DMS53 treated with DMSO at 0.1 percent for 48 hours (cell line): Measurements from ENCODE around the gene MAGEA1.
"Not testable (repeated sequence)": the region's sequence is repeated elsewhere in the genome, so short reads cannot be mapped to it uniquely, and the experiment has no call there.

ENCODE experiments used
- DNase-seq: peaks from one replicate; lab custom pipeline; 2025; ENCODE audit not compliant: unreplicated experiment; lab: John Stamatoyannopoulos, UW

Gene MAGEA1, protein sequence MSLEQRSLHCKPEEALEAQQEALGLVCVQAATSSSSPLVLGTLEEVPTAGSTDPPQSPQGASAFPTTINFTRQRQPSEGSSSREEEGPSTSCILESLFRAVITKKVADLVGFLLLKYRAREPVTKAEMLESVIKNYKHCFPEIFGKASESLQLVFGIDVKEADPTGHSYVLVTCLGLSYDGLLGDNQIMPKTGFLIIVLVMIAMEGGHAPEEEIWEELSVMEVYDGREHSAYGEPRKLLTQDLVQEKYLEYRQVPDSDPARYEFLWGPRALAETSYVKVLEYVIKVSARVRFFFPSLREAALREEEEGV

DNA sequence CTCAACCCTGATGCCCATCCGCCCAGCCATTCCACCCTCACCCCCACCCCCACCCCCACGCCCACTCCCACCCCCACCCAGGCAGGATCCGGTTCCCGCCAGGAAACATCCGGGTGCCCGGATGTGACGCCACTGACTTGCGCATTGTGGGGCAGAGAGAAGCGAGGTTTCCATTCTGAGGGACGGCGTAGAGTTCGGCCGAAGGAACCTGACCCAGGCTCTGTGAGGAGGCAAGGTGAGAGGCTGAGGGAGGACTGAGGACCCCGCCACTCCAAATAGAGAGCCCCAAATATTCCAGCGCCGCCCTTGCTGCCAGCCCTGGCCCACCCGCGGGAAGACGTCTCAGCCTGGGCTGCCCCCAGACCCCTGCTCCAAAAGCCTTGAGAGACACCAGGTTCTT, at the start of gene MAGEA1:
MAGEA1 (plus strand) TSS at position 154 of the 400 bp plus-strand sequence. CDS start 3,106 bp downstream, outside the sequence.
- no peak for DNase-seq

DNA sequence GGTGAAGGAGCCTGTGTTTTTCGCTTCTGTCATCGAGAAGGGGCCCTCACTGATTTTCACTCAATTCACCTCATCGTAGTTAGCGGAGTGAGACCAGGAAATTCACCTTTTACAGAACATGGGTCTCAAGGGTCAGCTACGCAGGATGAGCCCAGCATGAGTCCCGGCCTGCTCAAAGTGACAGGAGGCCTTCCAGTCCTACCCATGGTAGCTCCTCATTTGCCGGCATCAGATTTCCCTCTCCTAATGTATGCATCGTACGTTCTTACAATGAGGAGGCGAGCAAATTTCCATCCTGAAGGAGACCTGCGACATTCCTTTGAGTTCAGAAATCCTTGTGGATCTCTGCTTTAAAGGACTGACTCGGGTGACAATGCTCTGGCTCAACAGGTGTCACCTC, 46.2 kb upstream of the MAGEA1 start:
- not testable (repeated sequence) for DNase-seq

DNA sequence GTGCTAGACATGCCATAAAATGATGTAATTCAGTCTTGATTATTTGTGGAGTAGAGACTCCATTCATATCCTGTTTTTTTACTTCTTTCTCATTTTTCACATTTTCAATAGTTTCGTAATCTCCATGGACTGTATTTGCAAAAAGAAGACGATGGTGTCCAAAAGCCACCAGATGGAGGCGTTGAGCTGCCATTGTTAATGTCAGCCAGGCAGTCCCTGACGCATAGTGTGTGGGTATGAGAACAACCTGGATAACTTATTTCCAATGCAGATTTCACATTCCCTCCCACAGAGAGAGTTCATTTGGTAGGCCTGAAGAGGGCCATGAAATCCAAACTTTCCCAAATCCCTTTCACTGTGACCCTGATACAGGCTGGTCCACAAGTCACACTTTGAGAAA, 40.0 kb upstream of the MAGEA1 start:
- not testable (repeated sequence) for DNase-seq

DNA sequence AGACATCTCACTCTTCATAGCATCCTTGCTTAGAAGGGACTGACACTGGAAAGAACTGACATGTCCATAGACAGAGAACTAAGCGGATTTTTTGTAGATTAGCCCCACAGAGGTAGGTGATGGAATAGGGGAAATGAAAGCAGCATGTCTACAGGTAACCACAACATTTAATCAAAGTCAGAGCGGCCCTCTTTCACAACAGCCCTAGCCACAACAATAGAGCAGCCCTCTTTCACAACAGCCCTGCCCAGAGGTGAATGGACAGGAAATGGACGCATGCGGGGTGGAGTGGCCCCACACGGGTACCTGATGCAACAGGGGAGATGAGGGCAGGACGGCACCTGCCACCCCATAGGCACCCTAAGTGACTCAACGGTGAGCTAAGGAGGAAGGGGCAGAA, 32.8 kb upstream of the MAGEA1 start:
- DNase-seq, result not testable (repeated sequence)

DNA sequence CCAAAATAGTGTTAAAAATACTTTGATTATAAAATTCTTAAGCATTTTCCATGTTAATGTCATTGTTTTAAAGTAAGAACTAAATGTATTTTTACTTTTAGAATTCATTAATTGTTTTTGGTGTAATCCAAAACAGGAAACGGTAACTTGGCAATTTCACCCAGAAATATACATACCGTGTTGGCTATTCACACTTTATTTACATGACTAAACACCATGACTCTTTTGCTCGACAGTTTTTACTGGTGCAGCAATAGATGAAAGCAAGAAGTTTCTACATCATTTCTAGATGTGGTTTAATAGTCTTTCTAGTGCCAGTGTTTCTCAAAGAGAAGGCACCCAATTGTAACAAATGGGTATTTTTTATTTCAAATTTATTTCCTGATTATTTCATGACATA, 25.6 kb upstream of the MAGEA1 start:
- no peak for DNase-seq

DNA sequence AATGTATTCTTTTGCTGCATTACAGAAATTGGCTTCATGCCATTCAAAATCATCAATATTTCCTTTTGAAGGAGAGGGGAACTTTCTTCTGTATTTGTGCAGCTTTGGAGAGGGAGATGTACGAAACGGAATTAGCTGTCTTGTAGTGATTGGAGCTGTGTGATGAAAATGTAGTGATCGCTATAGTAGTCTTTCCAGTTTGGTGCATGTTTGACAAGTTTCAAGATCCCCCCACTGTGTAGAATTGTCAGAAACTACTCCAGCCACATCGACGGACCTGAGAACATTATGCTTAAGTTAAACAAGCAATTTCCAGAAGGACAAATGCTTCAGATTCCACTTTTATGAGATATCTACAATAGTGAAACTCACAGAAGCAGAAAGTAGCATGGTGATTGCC, 21.6 kb upstream of the MAGEA1 start:
- DNase-seq, result no peak

DNA sequence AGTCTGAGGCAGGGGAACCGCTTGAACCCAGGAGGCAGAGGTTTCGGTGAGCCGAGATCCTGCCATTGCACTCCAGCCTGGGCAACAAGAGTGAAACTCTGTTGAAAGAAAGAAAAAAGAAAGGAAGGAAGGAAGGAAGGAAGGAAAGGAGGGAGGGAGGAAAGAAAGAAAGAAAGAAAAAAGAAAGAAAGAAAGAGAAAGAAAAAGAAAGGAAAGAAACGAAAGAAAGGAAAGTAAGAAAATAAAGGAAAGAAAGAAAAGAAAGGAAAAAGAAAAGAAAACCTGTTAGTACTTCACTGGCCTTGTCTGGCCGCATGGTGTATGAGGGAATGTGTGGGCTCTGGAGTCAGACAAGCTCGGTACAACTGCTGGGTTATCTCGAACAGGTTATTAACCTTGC, 20.8 kb upstream of the MAGEA1 start:
- no peak for DNase-seq

DNA sequence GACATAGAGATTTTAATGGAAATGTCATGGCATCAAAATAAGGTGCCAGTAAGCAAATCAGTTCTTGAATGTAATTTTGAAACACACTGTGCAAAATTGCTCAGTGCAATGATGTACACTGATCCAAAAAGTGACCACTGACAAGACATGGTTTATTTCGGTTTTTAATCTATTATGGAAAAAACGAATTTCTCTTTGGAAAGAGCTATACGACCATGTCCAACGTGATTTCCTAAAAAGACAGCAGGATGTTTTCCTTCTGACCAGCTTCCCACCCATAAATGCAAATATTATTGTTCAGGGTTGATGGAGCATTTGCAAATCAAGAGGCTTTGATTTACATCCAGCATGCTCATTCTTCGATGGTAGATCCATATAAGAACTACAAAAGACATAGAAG, 17.1 kb upstream of the MAGEA1 start:
- no peak for DNase-seq

DNA sequence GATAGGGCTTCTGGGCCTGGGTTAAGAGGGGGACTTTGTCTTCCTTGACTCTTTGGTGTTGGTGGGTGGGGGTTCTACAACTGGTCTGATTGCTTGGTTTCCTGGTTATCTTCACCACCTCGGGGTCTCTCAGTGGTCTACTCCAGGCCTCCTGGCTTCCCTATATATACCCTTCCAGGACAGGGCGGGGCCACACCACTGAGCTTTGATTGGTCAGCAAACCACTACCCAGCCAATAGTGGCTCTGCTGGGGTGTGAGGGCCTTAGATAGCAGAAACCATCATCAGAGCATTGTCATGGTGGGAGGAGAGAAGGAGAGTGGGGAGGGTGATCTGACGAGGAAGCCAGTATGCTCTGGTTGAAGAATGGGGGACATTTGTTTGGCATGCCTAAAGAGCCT, 14.4 kb upstream of the MAGEA1 start:
- DNase-seq, result no peak

DNA sequence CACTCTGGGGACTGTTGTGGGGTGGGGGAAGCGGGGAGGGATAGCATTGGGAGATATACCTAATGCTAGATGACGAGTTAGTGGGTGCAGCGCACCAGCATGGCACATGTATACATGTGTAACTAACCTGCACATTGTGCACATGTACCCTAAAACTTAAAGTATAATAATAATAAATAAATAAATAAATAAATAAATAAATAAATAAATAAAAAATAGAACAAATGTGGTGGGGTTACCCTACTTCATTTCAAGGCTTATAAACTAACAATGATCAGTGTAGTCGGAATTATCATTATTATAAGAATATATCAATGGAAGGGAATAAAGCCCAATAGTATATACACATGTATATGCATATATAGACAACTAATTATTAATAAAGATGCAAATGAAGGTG, 10.7 kb upstream of the MAGEA1 start:
- not testable (repeated sequence) for DNase-seq

DNA sequence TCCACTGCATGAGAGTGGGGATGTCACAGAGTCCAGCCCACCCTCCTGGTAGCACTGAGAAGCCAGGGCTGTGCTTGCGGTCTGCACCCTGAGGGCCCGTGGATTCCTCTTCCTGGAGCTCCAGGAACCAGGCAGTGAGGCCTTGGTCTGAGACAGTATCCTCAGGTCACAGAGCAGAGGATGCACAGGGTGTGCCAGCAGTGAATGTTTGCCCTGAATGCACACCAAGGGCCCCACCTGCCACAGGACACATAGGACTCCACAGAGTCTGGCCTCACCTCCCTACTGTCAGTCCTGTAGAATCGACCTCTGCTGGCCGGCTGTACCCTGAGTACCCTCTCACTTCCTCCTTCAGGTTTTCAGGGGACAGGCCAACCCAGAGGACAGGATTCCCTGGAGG, 2.7 kb downstream of the MAGEA1 start:
- DNase-seq, result no peak

DNA sequence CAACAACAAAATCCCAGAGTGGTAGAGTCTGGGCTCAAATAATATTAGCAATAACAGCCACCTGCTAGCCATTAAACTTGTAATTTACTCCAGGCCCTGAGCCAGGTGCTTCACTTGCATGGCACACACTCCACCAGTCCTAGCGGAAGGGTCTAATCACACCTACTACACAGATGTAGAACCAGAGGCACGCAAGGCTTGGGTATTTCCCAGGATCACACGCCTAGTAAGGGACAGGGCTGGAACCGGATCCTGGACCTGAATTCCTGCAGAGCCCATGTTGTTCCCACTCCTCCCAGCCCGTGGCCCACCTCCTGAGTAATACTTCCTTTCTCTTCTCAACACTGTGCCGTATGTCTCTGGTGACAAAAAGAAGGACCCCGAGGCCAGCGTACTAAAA, 5.7 kb downstream of the MAGEA1 start:
- DNase-seq, result no peak

DNA sequence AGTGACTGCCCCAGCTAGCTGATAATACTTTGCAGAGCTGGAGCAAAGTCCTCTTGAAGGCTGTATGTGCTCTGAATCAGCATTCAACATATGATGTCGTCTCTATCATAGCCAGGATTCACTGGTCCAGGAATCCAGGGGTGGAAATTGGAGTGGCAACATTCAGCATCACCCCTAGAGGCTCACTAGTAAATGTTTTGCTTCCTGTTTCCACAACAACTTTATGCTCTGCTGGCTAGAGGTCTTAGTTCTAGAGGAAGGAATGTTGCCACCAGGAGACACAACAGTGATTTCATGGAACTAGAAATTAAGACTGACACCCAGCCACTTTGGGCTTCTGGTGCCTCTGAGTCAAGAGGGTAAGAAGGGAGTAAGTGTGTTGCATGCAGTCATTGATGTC, 11.3 kb downstream of the MAGEA1 start:
- DNase-seq, result no peak

DNA sequence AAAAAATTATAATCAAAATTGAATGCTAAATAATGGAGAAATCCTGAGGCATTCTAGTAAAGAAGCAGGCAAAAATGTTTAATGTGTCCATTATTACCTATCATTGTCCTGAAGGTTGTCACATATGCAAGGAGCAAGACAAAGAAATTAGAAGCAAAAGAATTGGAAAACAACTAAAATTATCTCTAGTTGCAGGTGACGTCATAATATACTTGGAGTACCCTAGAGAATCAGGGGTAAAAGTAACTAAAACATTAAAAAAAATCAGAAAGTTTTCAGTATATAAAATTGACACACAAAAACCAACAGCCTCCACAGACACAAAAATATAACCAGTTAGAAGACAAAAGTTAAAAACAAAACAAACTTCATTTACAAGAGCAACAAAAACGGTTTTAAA, 21.4 kb downstream of the MAGEA1 start:
- DNase-seq, result no peak

DNA sequence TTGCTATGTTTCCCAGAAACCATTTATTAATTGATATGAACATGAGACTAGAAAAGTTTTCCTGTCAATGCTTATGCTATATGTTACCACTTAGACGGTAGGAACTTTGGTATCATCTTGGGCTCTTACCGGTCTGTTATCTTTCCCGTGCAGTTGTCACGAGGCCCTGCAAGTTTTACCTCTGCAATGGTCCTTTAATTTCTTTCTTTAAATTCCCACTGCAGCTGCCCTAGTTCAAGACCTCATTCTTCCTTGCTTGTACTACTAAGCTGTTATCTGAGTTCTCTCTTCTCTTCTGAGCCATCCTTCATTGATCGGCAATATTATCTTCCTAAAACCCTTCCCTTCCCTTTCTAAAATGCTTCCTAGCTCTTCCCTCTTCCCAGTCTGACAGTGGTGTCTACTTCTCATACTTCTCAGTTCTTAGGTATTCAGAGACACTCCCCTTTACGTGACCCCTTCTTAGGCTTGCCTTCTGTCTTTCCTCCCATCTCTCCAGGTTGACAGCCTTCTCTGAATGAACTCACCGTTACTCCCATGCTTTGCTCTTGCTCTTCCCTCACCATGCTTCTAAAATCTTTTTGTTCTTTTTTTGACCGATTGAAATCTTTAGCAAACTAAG, 27.5 kb downstream of the MAGEA1 start:
- DNase-seq, result no peak

DNA sequence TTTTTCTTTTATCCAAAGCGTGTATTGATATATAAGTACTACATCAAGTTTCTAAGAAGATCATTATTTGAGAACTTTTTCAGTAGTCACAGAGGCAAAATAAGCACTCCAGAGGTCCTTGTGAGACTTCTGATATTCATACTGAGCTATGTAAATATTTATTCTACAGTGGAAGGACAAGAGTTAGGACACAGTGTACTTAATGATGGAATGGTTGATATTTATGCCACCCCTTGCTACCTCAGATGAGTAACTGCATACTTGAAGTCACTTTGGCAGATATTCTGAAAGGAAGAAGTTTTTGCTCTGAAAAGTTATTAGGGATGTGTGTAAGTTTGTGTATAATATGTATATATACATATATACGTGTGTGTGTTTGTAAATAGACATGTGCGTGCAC, 30.3 kb downstream of the MAGEA1 start:
- no peak for DNase-seq

DNA sequence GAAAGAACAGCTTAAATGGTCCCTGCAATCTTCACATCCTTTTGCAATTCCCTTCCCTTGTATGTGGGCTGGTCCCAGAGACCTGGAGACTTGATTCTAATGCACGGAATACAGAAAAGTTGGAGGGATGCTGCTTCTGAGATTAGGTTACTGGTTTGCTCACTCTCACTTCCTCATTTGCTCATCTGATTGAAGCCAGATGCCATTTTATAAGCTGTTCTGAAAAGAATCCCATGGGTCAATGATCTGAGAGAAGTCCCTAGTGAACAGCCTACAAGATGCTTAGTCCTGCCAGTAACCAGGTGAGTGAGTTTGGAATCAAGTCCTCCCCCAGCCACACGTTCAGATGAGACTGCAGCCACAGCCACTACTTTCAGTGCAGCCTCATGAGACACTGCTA, 35.9 kb downstream of the MAGEA1 start:
- DNase-seq, result no peak

DNA sequence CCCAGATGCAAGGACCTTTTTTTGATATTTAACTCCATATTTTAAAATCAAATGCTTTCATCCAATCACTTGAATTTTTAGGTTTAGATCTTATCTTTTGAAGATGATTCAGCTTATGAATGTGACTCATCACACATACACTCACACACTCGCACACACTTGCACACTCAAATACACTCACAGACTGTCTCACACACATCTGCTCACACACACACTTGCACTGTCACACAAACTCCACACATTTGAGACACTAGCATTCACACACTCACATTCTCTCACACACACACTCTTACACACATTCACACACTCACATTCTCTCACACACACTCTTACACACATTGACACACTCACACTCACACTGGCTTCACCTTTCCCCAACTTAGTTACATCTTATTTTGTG, 37.8 kb downstream of the MAGEA1 start:
- no peak for DNase-seq

DNA sequence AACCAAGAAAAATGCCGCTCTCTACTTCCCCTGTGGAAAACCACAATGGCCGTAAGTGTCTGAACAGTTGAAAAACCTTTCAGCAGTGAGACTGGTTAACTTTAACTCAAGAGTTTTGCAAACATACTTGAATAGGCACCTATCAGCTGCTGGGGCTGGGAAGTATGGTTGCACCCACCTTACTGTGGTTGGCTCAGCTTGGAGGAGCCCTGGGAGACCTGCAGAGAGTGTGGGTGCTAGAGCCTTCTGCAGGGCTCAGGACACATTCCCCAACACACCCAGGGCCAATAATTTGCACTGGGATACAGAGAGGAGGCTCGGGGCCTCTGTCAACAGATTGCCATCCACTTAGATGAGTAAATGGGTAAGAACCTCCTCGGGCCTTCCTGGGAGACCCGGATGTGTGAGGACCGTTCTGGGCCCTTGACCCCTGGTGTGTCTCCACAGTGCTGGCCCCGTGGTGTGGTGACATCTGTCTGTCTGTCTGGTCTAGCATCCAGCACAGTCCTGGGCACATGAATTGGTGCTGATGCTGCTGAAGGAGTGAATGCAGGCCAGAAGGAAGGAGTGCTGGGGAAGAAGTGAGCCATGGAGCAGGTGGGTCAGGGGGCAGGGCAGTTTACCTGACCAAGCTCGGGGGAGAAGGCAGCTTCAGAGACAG, 46.5 kb downstream of the MAGEA1 start:
- DNase-seq, result no peak

DNA sequence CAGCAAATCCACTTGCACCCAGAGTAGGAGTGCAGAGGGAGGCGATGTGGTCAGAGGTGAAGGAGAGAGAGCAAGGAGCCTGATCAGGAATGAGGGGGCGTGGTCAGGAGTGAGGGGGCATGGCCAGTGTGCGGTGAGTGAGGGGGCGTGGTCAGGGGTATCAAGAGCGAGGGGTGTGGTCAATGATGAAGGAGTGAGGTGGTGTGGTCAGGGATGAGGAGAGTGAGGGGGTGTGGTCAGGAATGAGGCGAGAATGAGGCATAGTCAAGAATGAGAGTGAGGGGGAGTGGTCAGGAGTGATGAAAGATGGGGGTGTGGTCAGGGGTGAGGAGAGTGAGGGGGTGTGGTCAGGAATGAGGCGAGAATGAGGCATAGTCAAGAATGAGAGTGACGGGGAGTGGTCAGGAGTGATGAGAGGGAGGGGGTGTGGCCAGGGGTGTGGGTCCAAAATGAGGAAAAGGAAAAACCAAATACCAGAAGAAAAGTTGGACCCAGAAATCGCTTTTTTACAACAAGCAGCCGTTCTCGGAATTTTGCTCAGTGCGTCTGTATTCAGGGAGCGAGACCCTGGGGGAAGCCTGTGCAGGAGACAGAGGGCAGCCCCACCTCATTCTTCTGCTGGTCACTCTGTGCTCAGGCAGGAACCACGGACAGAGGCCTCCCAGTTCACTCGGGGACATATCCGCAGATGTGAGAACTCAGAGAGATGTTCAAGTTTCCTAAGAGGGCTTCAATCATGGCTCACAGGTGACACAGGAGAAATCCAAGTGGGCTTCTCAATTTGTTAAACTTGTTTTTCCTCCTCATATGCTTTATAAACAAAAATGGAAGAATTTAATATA, 47.5 kb downstream of the MAGEA1 start:
- DNase-seq, result no peak
